GM18868 (cell line): ENCODE results near the gene IGF1R.

Experiments
- ATAC-seq: cut with Tn5 transposase; IDR thresholded peaks from one replicate; pipeline ENCODE4 v1.9.1; 2021; ENCODE audit warnings: mild to moderate bottlenecking, moderate library complexity; ENCODE audit not compliant: unreplicated experiment

Gene IGF1R

GRCh38 chr15:98740963-98741362 lies 92.6 kb downstream of the IGF1R start:
- ATAC-seq = no peak

GRCh38 chr15:98743177-98743576 lies 94.8 kb downstream of the IGF1R start:
- ATAC-seq = no peak

DNA sequence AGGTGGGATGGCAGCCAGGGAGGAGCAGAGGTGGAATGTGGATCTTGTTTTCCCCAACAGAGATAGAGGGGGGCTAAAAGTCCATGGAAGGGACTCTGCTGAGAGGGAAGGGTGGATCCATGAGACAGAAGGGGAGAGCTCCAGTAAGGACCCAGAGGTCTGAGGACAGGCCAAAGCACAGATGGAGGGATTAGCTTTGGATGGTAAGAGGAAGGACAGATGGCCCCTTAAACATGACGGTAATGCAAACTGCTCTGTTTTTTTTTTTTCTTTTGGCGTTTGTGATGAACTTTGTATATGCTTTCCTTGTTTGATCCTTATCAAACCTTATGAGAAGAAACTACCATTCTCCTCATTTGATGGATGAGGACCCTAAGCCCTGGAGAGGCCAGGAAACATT lies 96.2 kb downstream of the IGF1R start:
- ATAC-seq = no peak

GRCh38 chr15:98745179-98745578 lies 96.8 kb downstream of the IGF1R start:
- no peak for ATAC-seq

- ATAC-seq = no peak
Measured at GRCh38 chr15:98745650-98746374, 97.5 kb downstream of the IGF1R start.

GRCh38 chr15:98746375-98747155 lies 98.2 kb downstream of the IGF1R start:
- ATAC-seq = no peak

GRCh38 chr15:98751767-98752166 lies 103.4 kb downstream of the IGF1R start:
- no peak for ATAC-seq

GRCh38 chr15:98753726-98754656 lies 105.7 kb downstream of the IGF1R start:
- ATAC-seq = no peak

DNA sequence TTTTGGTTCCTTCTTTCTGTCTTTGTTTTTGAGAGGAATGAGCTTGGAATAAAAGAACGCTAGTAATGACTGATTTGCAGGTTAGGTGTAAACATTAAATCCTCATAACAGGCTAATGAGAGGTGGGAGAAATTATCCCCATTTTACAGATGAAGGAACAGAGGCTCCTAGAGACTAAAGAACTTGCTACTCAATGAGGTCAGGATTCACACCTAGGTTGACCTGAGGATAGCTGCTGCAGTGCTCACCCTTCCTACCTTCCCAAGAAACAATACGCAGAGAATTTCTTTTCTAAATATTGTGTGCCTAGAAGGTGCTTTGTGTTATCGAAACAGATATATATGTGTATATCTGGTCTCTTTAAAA lies 106.3 kb downstream of the IGF1R start:
- no peak for ATAC-seq

DNA sequence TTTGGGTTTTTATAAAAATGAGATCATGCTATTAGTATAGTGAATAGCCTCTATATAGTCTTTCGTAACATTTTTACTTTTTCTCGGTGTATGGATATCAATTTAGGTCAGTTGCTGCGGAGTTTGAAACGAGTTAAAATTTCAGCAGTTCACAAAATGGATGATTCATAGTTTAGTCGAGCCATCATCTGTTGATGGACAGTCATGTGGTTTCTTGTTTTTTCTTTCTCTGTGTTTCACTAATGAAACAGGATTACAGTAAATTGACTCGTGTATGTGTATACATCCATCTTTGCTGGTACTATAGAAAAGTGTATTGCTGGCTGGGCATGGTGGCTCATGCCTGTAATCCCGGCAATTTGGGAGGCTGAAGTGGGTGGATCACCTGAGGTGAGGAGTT lies 106.8 kb downstream of the IGF1R start:
- no peak for ATAC-seq

DNA sequence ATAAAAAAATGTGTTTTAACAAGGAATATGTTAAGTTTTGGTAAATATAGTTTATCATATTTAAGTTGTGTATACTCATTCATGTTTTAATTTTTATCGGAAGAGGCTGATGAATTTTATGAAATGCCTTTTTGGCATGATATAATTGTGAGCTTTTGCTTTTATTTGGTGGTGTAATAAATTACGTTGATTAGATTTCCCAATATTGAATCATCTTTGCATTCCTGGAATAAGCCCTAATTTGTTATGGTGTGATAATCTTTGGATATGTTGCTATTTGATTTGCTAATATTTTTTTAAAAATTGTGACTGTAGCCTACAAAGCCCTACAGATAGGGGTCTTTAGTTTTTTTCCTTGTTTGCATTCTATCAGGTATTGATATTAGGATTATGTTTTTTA lies 107.4 kb downstream of the IGF1R start:
- no peak for ATAC-seq

DNA sequence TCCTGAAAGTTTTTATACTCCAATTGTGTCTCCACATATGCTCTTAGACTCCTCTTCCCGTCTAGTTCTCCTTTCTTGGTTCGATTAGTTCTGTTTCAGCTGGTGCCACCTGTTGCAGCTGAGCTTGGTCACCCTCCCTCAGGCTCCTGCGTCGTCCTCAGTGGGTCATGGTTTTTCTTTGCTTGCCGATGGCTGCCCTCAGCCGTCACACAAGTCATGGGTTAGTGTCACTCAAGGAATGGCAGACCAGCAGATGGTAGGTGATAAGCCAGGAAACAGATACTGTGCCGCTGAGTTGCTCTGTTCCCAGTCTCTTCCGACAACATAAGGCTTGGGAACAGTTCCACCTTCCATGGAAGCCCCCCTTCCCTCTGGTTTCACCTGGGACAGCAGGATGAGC lies 109.9 kb downstream of the IGF1R start:
- no peak for ATAC-seq

- ATAC-seq = no peak
Measured at GRCh38 chr15:98759277-98759676, 110.9 kb downstream of the IGF1R start.

DNA sequence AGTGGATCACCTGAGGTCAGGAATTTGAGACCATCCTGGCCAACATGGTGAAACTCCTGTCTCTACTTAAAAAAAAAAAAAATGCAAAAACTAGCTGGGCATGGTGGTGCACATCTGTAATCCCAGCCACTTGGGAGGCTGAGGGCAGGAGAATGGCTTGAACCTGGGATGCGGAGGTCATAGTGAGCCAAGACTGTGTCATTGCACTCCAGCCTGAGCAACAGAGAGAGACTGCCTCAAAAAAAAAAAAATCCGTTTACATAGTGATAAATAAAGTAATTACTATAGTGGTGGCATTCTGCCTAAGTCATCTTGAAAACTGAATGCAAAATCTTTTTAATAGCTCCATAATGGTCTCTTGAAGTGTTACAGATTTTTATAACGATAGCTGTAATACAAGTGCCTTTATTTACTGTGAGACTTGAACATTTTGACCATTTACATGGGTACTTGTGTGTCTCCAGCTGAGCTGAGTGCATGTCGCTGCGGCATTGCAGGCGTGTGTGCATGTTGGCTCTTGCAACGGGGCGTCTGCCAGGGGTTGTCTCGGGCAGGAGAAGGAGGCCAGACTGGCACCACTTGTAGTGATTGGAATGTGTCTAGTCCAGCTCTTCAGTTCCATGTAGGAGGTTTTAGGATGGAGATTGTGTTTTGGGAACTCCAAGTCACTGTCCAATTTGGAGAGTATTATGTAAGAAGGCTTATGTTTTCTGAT lies 111.9 kb downstream of the IGF1R start:
- ATAC-seq = no peak

- no peak for ATAC-seq
Measured at GRCh38 chr15:98760975-98761374, 112.6 kb downstream of the IGF1R start.

DNA sequence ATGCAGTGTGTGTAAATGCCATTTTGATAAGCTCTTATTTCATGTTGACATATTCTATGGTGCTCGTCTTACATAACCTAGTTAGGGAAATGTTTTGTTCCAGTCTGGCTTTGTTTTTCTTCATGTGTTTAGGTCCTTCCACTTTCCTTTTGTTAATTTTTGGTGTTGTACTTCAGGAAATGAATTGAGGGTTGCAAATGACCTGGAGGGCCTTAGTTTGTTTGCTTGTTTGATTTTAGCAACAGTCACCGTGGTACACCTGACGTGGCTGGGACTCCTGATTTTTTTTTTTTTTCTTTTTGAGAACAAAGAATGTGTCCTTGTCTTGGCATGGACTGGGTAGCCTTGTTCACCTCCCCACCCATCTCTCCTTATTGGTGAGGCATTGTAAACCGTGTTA lies 114.8 kb downstream of the IGF1R start:
- no peak for ATAC-seq

DNA sequence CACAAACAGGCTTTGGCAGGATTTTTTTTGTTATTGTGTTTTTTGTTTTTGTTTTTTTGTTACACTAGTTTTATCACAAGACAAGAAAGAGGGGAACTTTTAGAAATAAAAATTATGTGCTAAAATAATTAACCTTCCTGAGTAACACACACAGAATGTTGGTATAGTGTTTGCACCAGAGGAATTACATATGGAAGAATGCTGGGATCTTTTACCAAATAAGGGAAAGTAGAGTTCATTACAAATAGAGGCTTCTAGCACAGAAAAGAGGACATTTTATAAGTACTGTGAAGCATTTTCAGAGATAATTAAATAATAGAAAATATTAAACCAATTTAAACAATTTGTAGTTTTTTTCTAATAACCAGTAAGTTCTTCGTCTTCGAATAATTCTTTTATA lies 116.0 kb downstream of the IGF1R start:
- ATAC-seq = no peak

- ATAC-seq = no peak
Measured at GRCh38 chr15:98765610-98766009, 117.3 kb downstream of the IGF1R start.

GRCh38 chr15:98767692-98768091 lies 119.4 kb downstream of the IGF1R start:
- ATAC-seq = no peak

DNA sequence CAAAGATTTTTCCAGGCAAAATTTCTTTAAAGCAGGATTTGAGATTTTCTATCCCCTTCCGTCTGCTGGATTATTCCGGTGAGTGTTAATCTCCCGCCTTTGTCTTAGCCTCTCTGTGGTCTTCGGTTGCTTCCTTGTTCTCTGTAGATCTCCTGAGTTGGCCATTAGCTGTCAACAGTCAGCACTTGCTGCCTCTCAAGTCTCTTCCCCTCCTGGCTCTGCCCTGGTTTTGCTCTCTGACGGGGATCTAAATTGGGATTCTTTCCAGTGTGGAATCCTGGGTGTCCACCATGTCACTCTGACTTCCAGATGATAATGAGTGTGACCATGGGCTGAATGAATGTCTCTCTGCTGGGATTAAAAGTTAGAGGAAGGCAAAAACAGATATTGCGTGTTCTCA lies 121.5 kb downstream of the IGF1R start:
- ATAC-seq = no peak

DNA sequence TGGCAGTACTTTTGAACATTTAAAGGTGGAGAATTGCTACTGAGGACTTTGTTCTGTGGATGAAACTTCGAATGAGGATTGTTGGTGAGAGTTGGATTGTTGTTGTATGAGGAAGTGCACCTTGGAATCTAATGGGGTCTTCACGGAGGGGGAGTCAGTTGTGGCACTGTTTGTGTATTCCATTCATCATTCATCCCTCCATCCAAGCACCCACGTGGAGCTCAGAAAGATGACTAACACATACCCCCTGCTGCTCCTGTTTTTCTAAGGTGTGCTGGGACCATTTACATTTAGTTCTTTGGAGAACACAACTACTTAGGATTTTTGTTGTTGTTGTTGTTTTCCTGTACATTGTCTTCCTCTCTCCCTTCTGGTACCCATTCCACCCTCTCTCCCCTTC lies 122.6 kb downstream of the IGF1R start:
- no peak for ATAC-seq
